NCI-H524 treated with DMSO at 0.1 percent for 48 hours (cell line): ENCODE data around the gene CCDC170.

ENCODE experiments used
- DNase-seq: peaks from one replicate; lab custom pipeline; 2025; lab: John Stamatoyannopoulos, UW

CCDC170 gene

GRCh38 chr6:151617539-151617938 lies 123.7 kb downstream of the CCDC170 start:
- DNase-seq: no peak

- no peak for DNase-seq
Measured at GRCh38 chr6:151618717-151619116, 124.9 kb downstream of the CCDC170 start.

- DNase-seq: no peak
Measured at GRCh38 chr6:151620179-151620578, 126.4 kb downstream of the CCDC170 start.

- DNase-seq: no peak
Measured at GRCh38 chr6:151624071-151624470, 130.3 kb downstream of the CCDC170 start.

- no peak for DNase-seq
Measured at GRCh38 chr6:151624481-151624880, 130.7 kb downstream of the CCDC170 start.

- no peak for DNase-seq
Measured at GRCh38 chr6:151624900-151625536, 131.2 kb downstream of the CCDC170 start.

GRCh38 chr6:151627689-151628444 lies 134.1 kb downstream of the CCDC170 start:
- no peak for DNase-seq

- no peak for DNase-seq
Measured at GRCh38 chr6:151629791-151630190, 136.0 kb downstream of the CCDC170 start.

GRCh38 chr6:151630387-151630786 lies 136.6 kb downstream of the CCDC170 start:
- no peak for DNase-seq

- no peak for DNase-seq
Measured at GRCh38 chr6:151630991-151631655, 137.3 kb downstream of the CCDC170 start.

GRCh38 chr6:151632415-151632987 lies 138.7 kb downstream of the CCDC170 start:
- DNase-seq: no peak

GRCh38 chr6:151633526-151634335 lies 139.9 kb downstream of the CCDC170 start:
- no peak for DNase-seq

- no peak for DNase-seq
Measured at GRCh38 chr6:151634336-151634720, 140.5 kb downstream of the CCDC170 start.

GRCh38 chr6:151635741-151636140 lies 141.9 kb downstream of the CCDC170 start:
- DNase-seq: no peak

GRCh38 chr6:151637814-151638213 lies 144.0 kb downstream of the CCDC170 start:
- DNase-seq: no peak

- DNase-seq: no peak
Measured at GRCh38 chr6:151639750-151640149, 145.9 kb downstream of the CCDC170 start.

- no peak for DNase-seq
Measured at GRCh38 chr6:151641028-151641427, 147.2 kb downstream of the CCDC170 start.

GRCh38 chr6:151647976-151648639 lies 154.3 kb downstream of the CCDC170 start:
- no peak for DNase-seq

GRCh38 chr6:151649835-151650234 lies 156.0 kb downstream of the CCDC170 start:
- no peak for DNase-seq

- DNase-seq: no peak
Measured at GRCh38 chr6:151651639-151652038, 157.8 kb downstream of the CCDC170 start.

- no peak for DNase-seq
Measured at GRCh38 chr6:151652325-151652724, 158.5 kb downstream of the CCDC170 start.
